SJSA1 (cell line): ENCODE measurements around the gene ALG13. TPM values are rescaled to one million over a fixed set of nuclear protein-coding genes. Genes with fewer than 3 reads are reported as not detected.
"Not testable (repeated sequence)": the region's sequence is repeated elsewhere in the genome, so short reads cannot be mapped to it uniquely, and the experiment has no call there.

Experiments
- DNase-seq, 2 experiments: peaks; one replicate each; pipeline ENCODE4 v3.0.0-alpha.2; 2015 to 2020; ENCODE audit warnings: low spot score in 2 of 2, low read depth in 1 of 2
- H3K27ac ChIP-seq: fragments of 250-450 bp; sonication (Bioruptor Pico); 2 replicates; pipeline ENCODE4 v1.5.1; 2020; ENCODE audit warnings: mild to moderate bottlenecking, moderate library complexity
- H3K27me3 ChIP-seq: fragments of 250-450 bp; sonication (Bioruptor Pico); replicated peaks from 2 replicates; pipeline ENCODE4 v1.5.1; 2020; ENCODE audit warnings: mild to moderate bottlenecking, moderate library complexity
- H3K36me3 ChIP-seq: fragments of 250-450 bp; sonication (Bioruptor Pico); 2 replicates; pipeline ENCODE4 v1.5.1; 2020; ENCODE audit warnings: mild to moderate bottlenecking
- H3K4me1 ChIP-seq: fragments of 250-450 bp; sonication (Bioruptor Pico); replicated peaks from 2 replicates; pipeline ENCODE4 v1.6.1; 2021; ENCODE audit warnings: mild to moderate bottlenecking
- H3K4me3 ChIP-seq: fragments of 250-450 bp; sonication (Bioruptor Pico); 2 replicates; pipeline ENCODE4 v1.5.1; 2020; ENCODE audit warnings: mild to moderate bottlenecking
- H3K9me3 ChIP-seq: fragments of 250-450 bp; sonication (Bioruptor Pico); replicated peaks from 2 replicates; pipeline ENCODE4 v1.5.1; 2020; ENCODE audit warnings: mild to moderate bottlenecking
- total RNA-seq: library from RNA; depleted of rRNA; stranded (reverse); fragments of >200 nt; shearing (Covaris generic); gene quantifications from 2 replicates; pipeline ENCODE4 v1.2.3, GENCODE V29; 2014; rRNA removed

The ALG13 gene
- 27.8 and 46.4 TPM in 2 replicates for total RNA-seq

GRCh38 chrX:111680988-111681779, at the start of gene ALG13:
Gene ALG13, plus strand, starts transcription at chrX:111681170. Its CDS starts 49 bp downstream, at chrX:111681219.
- Histone ChIP-seq H3K4me3 (peak within 1 kb of the TSS; percentile 79), H3K27me3 (no peaks in the 10 kb centered on the region), H3K4me1 (peaks cover 9% of the 10 kb centered on the region), H3K9me3 (no peaks in the 10 kb centered on the region), H3K36me3 (peaks cover 22% of the 10 kb centered on the region), H3K27ac (peak within 1 kb of the TSS; percentile 100)
- peak; percentile 83 to 87 for DNase-seq

GRCh38 chrX:111634823-111635729, 45.9 kb upstream of the ALG13 start:
- Histone ChIP-seq H3K27ac (no peak overlapping the region), H3K27me3 (no peaks in the 10 kb centered on the region), H3K4me1 (no peaks in the 10 kb centered on the region), H3K4me3 (no peak overlapping the region), H3K36me3 (no peaks in the 10 kb centered on the region), H3K9me3 (no peaks in the 10 kb centered on the region)
- DNase-seq = no peak

GRCh38 chrX:111641969-111642368, 39.0 kb upstream of the ALG13 start:
- Histone ChIP-seq H3K9me3 (no peaks in the 10 kb centered on the region), H3K4me1 (no peaks in the 10 kb centered on the region), H3K36me3 (no peaks in the 10 kb centered on the region), H3K4me3 (no peak overlapping the region), H3K27ac (no peak overlapping the region), H3K27me3 (no peaks in the 10 kb centered on the region)
- no peak for DNase-seq

GRCh38 chrX:111645165-111645564, 35.8 kb upstream of the ALG13 start:
- not testable (repeated sequence) for DNase-seq, H3K9me3 ChIP-seq, H3K4me1 ChIP-seq, H3K36me3 ChIP-seq, H3K27ac ChIP-seq, H3K27me3 ChIP-seq, H3K4me3 ChIP-seq

GRCh38 chrX:111645607-111646006, 35.4 kb upstream of the ALG13 start:
- Histone ChIP-seq H3K27ac (no peak overlapping the region), H3K27me3 (no peaks in the 10 kb centered on the region), H3K36me3 (no peaks in the 10 kb centered on the region), H3K4me3 (no peak overlapping the region), H3K4me1 (no peaks in the 10 kb centered on the region), H3K9me3 (no peaks in the 10 kb centered on the region)
- no peak for DNase-seq

GRCh38 chrX:111646515-111646914, 34.5 kb upstream of the ALG13 start:
- Histone ChIP-seq H3K27ac (no peak overlapping the region), H3K9me3 (no peaks in the 10 kb centered on the region), H3K4me3 (no peak overlapping the region), H3K36me3 (no peaks in the 10 kb centered on the region), H3K4me1 (no peaks in the 10 kb centered on the region), H3K27me3 (no peaks in the 10 kb centered on the region)
- DNase-seq = no peak

GRCh38 chrX:111648802-111649201, 32.2 kb upstream of the ALG13 start:
- H3K9me3 ChIP-seq = no peaks in the 10 kb centered on the region
- no peak for DNase-seq
- H3K27ac ChIP-seq = no peak overlapping the region
- no peaks in the 10 kb centered on the region for H3K4me1 ChIP-seq
- H3K36me3 ChIP-seq = no peaks in the 10 kb centered on the region
- no peak overlapping the region for H3K4me3 ChIP-seq
- no peaks in the 10 kb centered on the region for H3K27me3 ChIP-seq

GRCh38 chrX:111649638-111650037, 31.3 kb upstream of the ALG13 start:
- H3K36me3 ChIP-seq = no peaks in the 10 kb centered on the region
- H3K27ac ChIP-seq = no peak overlapping the region
- H3K9me3 ChIP-seq = no peaks in the 10 kb centered on the region
- H3K4me3 ChIP-seq = no peak overlapping the region
- DNase-seq = no peak
- no peaks in the 10 kb centered on the region for H3K4me1 ChIP-seq
- H3K27me3 ChIP-seq = no peaks in the 10 kb centered on the region

GRCh38 chrX:111650845-111651244, 30.1 kb upstream of the ALG13 start:
- Histone ChIP-seq H3K36me3 (no peaks in the 10 kb centered on the region), H3K4me1 (no peaks in the 10 kb centered on the region), H3K27me3 (no peaks in the 10 kb centered on the region), H3K4me3 (no peak overlapping the region), H3K9me3 (no peaks in the 10 kb centered on the region), H3K27ac (no peak overlapping the region)
- no peak for DNase-seq

GRCh38 chrX:111652719-111653118, 28.3 kb upstream of the ALG13 start:
- Histone ChIP-seq H3K36me3 (no peaks in the 10 kb centered on the region), H3K4me3 (no peak overlapping the region), H3K4me1 (no peaks in the 10 kb centered on the region), H3K27ac (no peak overlapping the region), H3K9me3 (no peaks in the 10 kb centered on the region), H3K27me3 (no peaks in the 10 kb centered on the region)
- DNase-seq = no peak

- Histone ChIP-seq H3K4me1 (no peaks in the 10 kb centered on the region), H3K4me3 (no peak overlapping the region), H3K9me3 (no peaks in the 10 kb centered on the region), H3K36me3 (no peaks in the 10 kb centered on the region), H3K27me3 (no peaks in the 10 kb centered on the region), H3K27ac (no peak overlapping the region)
- DNase-seq = no peak
Measured at GRCh38 chrX:111661241-111661640, 19.7 kb upstream of the ALG13 start.

GRCh38 chrX:111662292-111662691, 18.7 kb upstream of the ALG13 start:
- H3K36me3 ChIP-seq = no peaks in the 10 kb centered on the region
- H3K27ac ChIP-seq = no peak overlapping the region
- H3K9me3 ChIP-seq = no peaks in the 10 kb centered on the region
- H3K4me3 ChIP-seq = no peak overlapping the region
- no peaks in the 10 kb centered on the region for H3K27me3 ChIP-seq
- no peak for DNase-seq
- no peaks in the 10 kb centered on the region for H3K4me1 ChIP-seq

GRCh38 chrX:111671668-111672067, 9.3 kb upstream of the ALG13 start:
- no peaks in the 10 kb centered on the region for H3K4me1 ChIP-seq
- no peak for DNase-seq

GRCh38 chrX:111687305-111687704, 6.3 kb downstream of the ALG13 start:
- H3K27me3 ChIP-seq = no peaks in the 10 kb centered on the region
- DNase-seq = no peak
- no peak overlapping the region for H3K4me3 ChIP-seq
- peaks cover 3% of the 10 kb centered on the region for H3K4me1 ChIP-seq
- H3K9me3 ChIP-seq = no peaks in the 10 kb centered on the region
- peaks cover 23% of the 10 kb centered on the region for H3K36me3 ChIP-seq
- H3K27ac ChIP-seq = no peak overlapping the region

More at GRCh38 chrX:111671668-111672067, 9.3 kb upstream of the ALG13 start:
- Histone ChIP-seq H3K27me3 (no peaks in the 10 kb centered on the region), H3K36me3 (no peaks in the 10 kb centered on the region), H3K4me3 (no peak overlapping the region), H3K9me3 (no peaks in the 10 kb centered on the region), H3K27ac (no peak overlapping the region)
